Fibroblast of skin of right biceps (primary cell): ENCODE data around the gene DROSHA.
"Not testable (repeated sequence)": the region's sequence is repeated elsewhere in the genome, so short reads cannot be mapped to it uniquely, and the experiment has no call there.

Source experiments
- DNase-seq: peaks from one replicate; pipeline ENCODE4 v3.0.0-alpha.2; 2013

The DROSHA gene, protein sequence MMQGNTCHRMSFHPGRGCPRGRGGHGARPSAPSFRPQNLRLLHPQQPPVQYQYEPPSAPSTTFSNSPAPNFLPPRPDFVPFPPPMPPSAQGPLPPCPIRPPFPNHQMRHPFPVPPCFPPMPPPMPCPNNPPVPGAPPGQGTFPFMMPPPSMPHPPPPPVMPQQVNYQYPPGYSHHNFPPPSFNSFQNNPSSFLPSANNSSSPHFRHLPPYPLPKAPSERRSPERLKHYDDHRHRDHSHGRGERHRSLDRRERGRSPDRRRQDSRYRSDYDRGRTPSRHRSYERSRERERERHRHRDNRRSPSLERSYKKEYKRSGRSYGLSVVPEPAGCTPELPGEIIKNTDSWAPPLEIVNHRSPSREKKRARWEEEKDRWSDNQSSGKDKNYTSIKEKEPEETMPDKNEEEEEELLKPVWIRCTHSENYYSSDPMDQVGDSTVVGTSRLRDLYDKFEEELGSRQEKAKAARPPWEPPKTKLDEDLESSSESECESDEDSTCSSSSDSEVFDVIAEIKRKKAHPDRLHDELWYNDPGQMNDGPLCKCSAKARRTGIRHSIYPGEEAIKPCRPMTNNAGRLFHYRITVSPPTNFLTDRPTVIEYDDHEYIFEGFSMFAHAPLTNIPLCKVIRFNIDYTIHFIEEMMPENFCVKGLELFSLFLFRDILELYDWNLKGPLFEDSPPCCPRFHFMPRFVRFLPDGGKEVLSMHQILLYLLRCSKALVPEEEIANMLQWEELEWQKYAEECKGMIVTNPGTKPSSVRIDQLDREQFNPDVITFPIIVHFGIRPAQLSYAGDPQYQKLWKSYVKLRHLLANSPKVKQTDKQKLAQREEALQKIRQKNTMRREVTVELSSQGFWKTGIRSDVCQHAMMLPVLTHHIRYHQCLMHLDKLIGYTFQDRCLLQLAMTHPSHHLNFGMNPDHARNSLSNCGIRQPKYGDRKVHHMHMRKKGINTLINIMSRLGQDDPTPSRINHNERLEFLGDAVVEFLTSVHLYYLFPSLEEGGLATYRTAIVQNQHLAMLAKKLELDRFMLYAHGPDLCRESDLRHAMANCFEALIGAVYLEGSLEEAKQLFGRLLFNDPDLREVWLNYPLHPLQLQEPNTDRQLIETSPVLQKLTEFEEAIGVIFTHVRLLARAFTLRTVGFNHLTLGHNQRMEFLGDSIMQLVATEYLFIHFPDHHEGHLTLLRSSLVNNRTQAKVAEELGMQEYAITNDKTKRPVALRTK (N-terminal part only)

DNA sequence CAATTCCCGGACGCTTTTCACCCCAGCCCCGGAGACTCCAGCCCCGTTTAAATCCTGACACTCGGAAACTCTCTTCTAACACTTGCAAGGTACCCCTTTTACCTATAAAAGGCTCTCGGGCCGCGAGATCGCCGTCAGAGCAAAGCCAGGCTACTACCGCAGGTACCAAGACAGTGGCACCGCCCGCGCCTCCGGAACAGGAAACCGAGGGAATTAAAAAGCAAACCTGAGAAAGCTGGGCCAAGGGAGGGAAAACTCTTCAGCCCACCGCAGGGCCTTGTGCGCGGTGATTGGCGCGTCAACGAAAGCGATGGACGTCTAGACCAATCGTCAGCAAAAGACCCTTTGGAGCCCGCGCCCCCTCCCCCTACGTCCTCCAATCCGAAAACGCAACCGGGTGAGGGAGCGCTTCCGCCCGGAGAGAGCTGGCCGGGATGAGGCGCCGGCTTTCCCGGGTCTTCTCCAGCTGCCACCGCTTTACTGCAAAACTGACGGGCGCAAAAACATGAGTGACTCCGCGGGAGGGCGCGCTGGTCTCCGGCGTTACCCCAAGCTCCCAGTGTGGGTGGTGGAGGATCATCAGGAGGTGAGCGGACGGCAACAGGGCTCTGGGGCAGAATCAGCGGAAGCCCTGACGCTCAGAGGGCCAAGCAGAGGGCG is at the start of gene DROSHA, which contains the start of gene C5orf22:
DROSHA (minus strand) TSS at position 206 of the 660 bp plus-strand sequence. CDS start 3,034 bp downstream, outside the sequence.
C5orf22 (plus strand) TSS at position 414 of the 660 bp plus-strand sequence; CDS start at position 506, 92 bp downstream.
- DNase-seq, result peak; percentile 96

DNA sequence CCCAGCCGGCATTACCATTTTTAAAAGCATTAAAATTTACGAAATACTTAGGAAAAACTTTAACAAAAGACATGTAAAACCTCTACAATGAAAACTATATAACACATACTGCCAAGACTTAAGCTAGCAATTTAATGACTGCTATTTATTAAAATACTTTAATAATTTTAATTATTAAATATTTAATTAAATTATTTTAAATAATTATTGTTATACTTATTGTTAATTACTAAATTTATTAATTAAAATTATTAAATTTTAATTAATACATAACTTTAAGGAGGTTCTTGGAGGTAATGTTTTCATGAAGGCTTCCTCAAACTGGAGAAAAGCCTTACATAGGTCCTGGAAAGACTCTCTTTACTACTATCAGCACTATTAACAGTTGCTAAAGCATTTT is 47.7 kb upstream of the DROSHA start:
- no peak for DNase-seq

DNA sequence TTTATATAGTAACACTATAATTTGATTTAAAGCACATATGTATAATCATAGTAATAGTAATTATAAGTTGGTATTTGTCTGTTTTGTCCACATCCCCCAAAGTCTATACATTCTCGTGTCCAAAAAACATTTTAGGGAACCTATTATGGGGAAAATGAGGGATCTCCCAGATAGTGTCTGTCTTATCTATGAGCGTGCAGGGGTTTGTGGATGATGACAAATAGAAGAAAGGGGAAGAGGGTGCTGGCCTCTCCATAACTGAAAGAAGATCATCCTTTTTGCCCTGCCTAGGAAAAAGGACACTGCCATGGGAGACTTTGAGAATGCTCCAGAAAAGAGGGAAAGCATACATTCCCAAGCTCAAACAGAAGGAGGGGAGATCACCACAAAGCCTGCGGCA is 45.5 kb upstream of the DROSHA start:
- no peak for DNase-seq

DNA sequence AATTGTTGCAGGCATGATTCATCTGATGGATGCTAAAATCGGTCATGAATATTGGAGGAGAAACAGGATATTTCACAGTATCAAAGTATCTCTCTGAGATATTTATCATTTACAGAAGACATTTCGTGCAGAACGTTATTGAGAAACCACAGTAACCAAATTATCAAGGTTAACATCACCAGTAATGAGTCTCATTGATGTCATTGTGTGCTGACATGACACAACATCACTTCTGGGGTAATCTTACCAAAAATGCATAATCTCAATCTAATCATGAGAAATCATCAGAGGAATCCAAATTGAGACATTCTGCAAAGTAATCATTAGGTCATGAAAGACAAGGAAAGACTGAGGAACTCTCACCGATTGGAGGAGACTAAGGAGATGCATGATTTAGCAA is 42.9 kb upstream of the DROSHA start:
- no peak for DNase-seq

DNA sequence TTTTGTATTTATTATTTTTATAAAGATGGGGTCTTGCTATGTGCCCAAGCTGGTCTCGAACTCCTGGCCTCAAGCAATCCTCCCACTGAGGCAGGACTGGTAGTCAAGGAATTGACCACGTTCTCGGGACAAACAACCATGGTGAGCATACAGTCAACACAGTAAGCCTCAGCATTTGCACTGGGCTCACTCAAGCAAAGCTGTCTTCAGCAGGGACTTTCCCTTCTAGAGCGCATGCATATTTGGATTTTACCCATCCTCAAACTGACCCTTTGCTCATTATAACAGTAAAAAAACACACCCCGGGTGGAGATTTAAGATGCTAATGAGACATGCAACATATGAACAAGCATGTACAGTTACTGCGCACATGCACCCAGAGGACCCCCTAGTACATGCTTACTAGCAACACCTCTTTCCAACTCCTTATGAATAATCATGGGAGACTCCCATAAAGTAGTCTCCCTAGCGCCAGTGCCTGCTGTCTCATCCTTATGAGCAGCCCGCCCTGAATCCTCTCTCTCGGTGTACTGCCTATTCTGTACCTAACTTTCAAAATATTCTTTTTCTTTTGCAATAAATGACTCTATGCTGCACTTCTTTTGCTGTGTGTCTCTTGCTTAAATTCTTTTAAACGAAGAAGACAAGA is 41.7 kb upstream of the DROSHA start:
- no peak for DNase-seq

DNA sequence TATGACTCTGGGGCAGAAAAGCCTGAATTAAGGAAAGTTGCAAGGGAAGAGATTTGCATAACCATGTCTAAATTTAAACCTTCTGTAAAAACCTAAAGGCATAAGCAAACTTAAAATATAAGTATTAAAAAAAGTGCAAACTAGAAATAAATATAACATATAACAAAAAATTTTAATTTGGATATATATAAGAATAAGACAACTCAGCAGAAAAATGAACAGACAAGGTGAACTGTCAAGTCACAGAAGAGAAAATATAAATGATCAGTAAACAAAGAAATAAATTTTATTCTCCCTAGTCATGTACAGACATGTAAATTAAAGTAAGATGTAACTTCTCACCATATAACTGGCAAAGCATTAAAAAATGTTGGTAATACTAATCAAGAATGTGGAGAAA is 37.2 kb upstream of the DROSHA start:
- no peak for DNase-seq

DNA sequence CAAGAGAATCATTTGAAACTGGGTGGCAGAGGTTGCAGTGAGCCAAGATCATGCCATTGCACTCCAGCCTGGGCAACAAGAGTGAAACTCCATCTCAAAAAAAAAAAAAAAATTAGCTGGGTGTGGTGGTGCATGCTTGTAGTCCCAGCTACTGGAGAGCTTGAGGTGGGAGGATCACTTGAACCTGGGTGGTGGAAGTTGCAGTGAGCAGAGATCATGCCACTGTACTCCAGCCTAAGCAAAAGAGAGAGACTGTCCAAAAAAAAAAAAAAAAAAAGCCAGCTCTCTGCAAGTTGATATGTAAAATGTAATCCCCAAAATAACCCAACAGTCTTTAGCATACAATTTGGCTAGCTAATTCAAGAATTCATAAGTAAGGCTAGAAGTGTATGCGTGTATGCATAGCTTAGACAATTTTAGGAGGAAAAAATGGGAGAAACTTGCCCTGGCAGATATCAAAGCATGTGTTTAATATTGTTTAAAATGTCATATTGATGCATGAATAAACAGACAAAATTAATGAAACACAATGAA is 36.5 kb upstream of the DROSHA start:
- no peak for DNase-seq

DNA sequence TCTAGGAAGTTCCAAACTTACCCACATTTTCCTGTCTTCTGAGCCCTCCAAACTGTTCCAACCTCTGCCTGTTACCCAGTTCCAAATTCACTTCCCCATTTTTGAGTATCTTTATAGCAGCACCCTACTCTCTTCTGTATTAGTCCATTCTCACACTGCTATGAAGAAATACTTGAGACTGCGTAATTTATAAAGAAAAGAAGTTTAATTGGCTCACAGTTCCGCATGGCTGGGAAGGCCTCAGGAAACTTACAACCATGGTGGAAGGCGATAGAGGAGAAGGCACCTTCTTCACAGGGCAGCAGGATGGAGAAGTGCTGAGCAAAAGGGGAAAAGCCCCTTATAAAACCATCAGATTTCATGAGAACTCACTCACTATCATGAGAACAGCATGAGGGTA is 34.5 kb upstream of the DROSHA start:
- DNase-seq, result not testable (repeated sequence)

DNA sequence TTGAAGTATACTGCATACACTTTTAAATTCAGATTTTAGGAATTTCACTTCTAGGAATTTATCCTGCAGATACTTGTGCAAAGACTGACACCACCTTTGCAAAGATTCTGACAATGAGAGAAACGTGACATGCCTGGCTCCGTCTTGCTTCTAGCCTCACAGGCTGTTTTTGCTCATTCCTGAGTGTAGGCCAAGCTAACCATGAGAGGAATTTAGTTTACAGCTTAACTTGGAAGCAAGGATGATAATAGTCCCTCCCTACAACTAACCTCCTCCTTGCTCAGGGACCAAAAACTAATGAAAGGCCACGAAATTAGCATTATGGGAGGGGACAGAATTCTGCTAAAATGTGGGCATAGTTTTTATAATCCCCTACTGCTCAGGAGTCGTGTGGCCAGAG is 31.3 kb upstream of the DROSHA start:
- DNase-seq, result no peak

DNA sequence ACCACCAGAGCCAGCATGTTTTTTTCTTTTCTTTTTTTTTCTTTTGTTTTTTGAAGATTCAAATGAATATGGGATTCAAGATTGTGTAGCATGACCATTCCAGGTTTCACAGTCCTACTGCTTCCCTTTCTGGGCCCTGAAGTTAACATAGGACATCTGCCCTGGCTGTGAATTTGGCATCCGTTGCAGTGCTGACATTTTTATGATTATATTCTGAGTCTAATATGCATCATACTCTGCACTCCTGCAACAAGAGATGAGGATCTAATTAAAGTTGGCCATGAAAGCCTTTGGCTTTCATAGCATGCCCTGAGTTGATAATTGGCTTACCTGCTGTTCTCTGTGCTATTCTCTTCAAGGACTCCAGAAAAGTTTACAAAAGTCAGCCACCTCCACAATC is 30.1 kb upstream of the DROSHA start:
- no peak for DNase-seq

DNA sequence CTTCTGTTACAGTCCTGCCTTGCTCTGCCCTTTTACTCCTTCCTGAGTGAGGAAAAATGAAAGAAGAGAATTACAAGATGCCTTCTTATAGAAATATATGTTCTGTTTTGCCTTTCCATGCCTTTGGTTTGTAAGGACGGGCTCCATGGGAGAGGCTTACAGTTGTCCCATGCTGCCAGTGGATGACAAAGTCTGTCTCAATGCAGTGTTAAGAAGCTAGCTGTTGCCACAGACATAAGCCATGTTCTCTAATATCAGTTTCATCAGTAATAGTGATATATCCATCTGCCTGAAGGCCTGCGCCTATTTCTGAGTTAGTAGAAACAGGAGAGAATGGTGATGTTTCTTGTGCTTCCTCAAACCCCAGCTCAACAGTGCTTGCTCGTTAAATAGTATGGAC is 28.0 kb upstream of the DROSHA start:
- no peak for DNase-seq

DNA sequence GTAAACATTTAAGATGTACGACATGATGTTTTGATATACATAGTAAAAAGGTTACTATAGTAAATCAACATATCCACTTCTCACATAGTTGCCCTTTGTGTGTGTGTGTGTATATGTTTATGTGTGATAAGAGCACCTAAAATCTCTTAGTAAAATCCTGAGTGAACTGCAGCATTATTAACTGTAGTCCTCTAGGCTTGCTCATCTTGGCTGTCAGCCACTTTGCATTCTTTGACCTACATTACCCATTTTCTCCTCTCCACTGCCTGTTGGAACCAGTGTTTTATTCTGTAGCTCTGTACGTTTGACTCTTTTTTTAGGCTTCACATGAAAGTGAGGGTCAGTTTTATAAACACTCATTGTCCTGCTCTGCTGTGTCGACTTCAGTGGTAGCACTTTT is 24.6 kb upstream of the DROSHA start:
- DNase-seq, result peak; percentile 49

DNA sequence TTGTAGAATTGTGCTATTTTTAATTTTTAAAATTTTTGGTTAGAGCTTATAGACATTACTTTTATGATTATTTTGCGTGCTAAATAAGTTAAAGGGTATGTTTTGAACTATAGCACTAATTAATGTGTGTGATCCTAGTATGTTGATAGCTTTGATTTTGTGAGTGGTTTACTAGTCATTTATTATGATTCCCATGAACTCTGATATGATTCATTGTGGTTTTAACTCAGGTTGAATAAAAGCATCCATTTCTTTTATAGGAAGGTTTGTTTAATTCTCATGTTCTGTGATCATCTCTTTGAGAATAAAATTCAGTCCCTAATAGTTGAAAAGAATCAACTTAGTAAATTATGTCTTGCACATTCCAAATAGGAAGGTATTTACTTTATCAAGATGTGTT is 22.7 kb upstream of the DROSHA start:
- no peak for DNase-seq

DNA sequence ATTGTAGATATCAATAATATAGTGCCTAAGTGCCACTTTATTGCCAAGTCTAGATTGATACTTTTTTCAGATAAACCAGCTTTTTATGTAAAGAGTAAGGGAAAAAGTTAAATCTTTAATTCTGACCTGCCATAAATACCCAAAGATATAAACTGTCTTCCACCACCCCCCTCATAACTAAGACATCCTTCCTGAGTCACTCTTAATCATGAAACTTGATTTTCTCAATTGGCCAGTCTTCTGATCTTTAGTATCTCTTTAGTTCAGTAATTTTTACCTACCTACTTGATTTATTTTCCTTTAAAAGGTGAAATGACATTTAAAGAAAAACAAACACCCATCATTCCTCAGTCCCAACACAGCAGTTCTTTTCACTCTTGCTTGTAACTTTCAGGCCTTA is 22.0 kb upstream of the DROSHA start:
- DNase-seq, result no peak

DNA sequence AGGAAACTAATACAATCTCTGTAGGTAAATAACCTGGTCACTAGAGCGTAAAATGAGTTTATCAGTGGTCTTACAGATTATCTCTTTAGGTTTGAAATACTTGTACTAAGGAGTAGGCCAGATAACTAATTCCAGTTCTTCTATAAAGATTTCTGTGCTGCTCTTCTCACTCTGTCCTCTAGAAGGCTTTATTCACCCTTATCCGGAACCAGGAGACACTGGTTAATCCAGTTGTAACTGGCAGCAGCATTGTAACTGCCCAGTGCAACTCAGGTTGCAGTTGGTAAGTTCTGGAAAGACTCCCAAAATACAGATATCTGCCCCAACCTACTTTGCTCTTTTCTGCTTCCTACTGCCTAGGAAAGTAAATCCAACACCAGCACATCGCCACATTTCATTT is 20.0 kb upstream of the DROSHA start:
- DNase-seq, result no peak

DNA sequence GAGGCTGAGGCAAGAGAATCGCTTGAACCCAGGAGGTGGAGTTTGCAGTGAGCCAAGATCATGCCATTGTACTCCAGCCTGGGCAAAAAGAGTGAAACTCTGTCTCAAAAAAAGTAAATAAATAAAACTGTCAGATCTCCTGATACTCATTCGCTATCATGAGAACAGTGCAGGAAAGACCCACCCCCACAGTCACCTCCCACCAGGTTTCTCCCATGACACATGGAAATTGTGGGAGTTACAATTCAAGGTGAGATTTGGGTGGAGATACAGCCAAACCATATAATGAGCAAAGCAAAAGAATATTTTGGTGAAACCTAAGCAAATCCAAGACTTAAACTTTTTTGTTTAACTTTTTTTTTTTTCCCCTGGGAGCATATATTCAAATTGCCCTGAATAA is 17.2 kb upstream of the DROSHA start:
- DNase-seq, result not testable (repeated sequence)

DNA sequence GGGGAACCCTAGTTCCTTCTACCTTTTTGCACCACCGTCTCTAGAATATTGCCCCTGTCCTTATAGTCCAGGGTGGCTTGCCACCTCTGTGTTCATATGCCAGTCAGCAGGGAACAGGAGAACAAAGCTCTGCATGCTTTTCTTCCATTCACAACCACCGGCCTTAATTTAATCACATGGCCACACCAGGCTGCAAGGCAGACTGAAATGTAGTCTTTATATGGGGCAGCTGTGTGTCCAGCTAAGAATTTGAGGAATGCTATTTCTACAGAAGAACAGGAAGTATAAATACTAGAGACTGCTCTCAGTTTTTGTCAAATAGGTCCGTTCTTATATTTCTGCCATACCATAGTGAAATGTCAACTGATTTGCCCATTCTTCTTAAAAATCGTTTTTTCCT is 6.0 kb upstream of the DROSHA start:
- DNase-seq, result no peak

DNA sequence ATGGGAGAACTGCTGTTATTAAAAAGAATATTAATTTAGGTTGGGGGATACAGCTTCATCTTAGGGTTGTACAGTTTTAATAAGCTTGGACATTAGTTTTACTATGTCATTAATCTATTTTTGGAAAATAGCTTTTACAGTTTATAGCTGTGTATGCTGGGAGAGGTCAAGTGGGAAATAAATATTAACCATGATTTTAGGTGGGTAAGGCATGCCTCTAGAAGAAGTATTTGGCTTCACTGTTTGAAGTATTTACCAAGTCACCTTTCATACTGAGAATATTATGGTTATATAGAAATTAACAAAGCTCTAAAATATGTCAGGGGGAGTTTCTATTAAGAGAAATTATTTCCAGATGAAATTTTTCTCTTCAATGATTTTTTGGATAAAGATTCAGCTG is 5.5 kb upstream of the DROSHA start:
- no peak for DNase-seq

DNA sequence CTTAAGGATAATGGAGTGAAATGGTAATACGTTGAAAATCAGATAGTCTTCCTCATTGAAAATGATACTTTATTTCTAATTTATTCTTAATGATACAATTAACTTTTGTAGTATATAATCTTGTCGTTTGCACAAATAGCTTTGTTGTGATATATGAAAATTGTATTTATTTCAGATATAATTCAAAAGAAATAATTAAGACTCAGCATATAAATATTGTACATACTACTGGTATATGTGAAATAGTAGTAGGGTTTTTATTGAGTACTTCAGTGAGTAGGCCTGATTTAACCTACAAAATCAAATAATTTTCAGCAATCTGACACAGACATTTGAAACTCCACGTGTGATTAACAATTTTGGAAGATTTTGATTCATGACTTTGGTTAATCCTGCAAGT is 5.0 kb upstream of the DROSHA start:
- DNase-seq, result no peak

DNA sequence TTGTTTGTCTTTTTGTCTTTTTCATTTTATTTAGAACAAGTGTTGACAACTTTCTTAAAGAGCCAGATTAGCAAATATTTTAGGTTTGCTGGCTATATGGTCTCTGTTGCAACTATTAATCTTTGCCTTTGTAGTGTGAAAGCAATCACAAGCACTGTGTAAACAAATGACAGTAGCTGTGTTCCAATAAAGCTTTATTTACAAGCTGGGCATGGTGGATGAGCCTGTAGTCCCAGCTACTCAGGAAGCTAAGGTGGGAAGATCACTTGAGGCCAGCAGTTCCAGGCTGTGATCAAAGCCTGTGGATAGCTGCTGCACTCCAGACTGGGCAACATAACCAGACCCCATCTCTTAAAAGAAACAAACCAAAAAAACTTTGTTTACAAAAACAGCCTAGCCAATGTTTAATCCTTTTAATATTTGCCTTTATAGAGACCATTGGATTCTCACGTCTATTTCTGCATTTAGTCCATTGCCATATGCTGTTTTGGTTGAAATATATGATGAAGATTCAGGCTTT is 2.7 kb upstream of the DROSHA start:
- DNase-seq, result no peak

DNA sequence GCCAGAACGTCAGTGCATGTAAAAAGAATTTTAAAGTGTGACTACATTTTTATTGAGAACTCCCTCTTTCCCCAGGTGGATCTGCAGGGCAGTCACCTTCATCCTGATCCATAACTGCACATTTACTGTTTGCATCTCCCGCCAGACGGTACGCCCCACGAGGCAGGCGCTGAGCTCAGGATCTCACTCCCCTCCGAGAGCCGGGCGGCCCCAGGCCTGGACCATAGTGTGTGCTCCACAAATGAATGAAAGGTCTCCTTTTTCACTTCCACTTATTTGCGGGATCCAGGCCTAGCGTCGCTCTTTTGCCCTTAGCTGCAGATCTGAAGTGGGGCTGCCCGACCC is 378 bp downstream of the DROSHA start:
- DNase-seq, result peak; percentile 11
